A673 (cell line): Measurements from ENCODE around the gene TEX44. TPM values are rescaled to one million over a fixed set of nuclear protein-coding genes. Genes with fewer than 3 reads are reported as not detected.

Experiments
- BruUV-seq: library from RNA; stranded (reverse); fragments of 400-500 nt; replicated peaks from 2 replicates; lab custom pipeline; 2021; lab: Mats Ljungman, UMichigan
- CTCF ChIA-PET: fragments of 300-600 bp; sonication (Branson Sonifier 250); formaldehyde crosslinking; loops from one replicate; lab custom pipeline; 2022; ENCODE audit warnings: antibody characterized with exemption; lab: Charles Lee
- POLR2A ChIA-PET: fragments of 300-600 bp; sonication (Branson Sonifier 250); formaldehyde crosslinking; loops from one replicate; lab custom pipeline; 2022; ENCODE audit warnings: antibody characterized with exemption; ENCODE audit not compliant: low non-redundant PET; lab: Charles Lee
- DNase-seq: peaks from one replicate; pipeline ENCODE4 v3.0.0-alpha.2; 2015; ENCODE audit warnings: low spot score
- H3K27ac ChIP-seq: fragments of 200-600 bp; sonication (generic); 2 replicates; pipeline ENCODE4 v1.5.1; 2016; ENCODE audit warnings: mixed run types, low read depth, mild to moderate bottlenecking, mixed read lengths, antibody characterized with exemption, low read length; ENCODE audit not compliant: poor library complexity, severe bottlenecking
- H3K27me3 ChIP-seq: fragments of 200-600 bp; sonication (generic); replicated peaks from 2 replicates; pipeline ENCODE4 v1.6.1; 2017; ENCODE audit warnings: mixed run types, low read depth, mild to moderate bottlenecking, mixed read lengths, antibody characterized with exemption, low read length; ENCODE audit not compliant: insufficient read depth, poor library complexity
- H3K36me3 ChIP-seq: fragments of 200-600 bp; sonication (generic); 2 replicates; pipeline ENCODE4 v1.6.1; 2016; ENCODE audit warnings: mixed run types, mild to moderate bottlenecking, mixed read lengths, antibody characterized with exemption, low read length; ENCODE audit not compliant: insufficient read depth, poor library complexity, severe bottlenecking
- H3K4me1 ChIP-seq: fragments of 200-600 bp; sonication (generic); 2 replicates; pipeline ENCODE4 v1.6.1; 2017; ENCODE audit warnings: mixed run types, mild to moderate bottlenecking, mixed read lengths, antibody characterized with exemption, low read length; ENCODE audit not compliant: insufficient read depth, poor library complexity, severe bottlenecking
- H3K4me3 ChIP-seq: fragments of 200-600 bp; sonication (generic); 2 replicates; pipeline ENCODE4 v1.5.1; 2016; ENCODE audit warnings: low read depth, mixed run types, mild to moderate bottlenecking, mixed read lengths, low read length; ENCODE audit not compliant: poor library complexity, severe bottlenecking
- H3K9me3 ChIP-seq: fragments of 200-600 bp; sonication (generic); 2 replicates; pipeline ENCODE4 v1.6.1; 2016; ENCODE audit warnings: mixed run types, low read depth, mild to moderate bottlenecking, mixed read lengths, antibody characterized with exemption, low read length; ENCODE audit not compliant: poor library complexity, severe bottlenecking
- CTCF ChIP-seq: fragments of 300-800, 200-600 bp; sonication (generic); conservative IDR thresholded peaks from 2 replicates; pipeline ENCODE4 v1.5.1; 2017; ENCODE audit warnings: low read depth, mild to moderate bottlenecking, antibody characterized with exemption, low read length, moderate library complexity, mixed read lengths
- EZH2 ChIP-seq: fragments of 200-600 bp; sonication (generic); IDR thresholded peaks from 2 replicates; pipeline ENCODE4 v1.6.1; 2017; ENCODE audit warnings: borderline replicate concordance, low read depth, mild to moderate bottlenecking, mixed read lengths, antibody characterized with exemption, low read length; ENCODE audit not compliant: poor library complexity, severe bottlenecking
- intact Hi-C: fragments of 100-400 bp; cut with micrococcal nuclease; formaldehyde crosslinking; loops from one replicate; pipeline ENCODE4 v1.10.0; 2022; ENCODE audit not compliant: unreplicated experiment
- total RNA-seq: library from RNA; stranded (reverse); gene quantifications from 2 replicates; pipeline ENCODE4 v1.2.3, GENCODE V29; 2021

The TEX44 gene
- total RNA-seq, 1 experiment from 2014 or later, result not detected

- Histone ChIP-seq H3K27me3 (no peaks in the 10 kb centered on the region), H3K36me3 (no peaks in the 10 kb centered on the region), H3K9me3 (no peaks in the 10 kb centered on the region), H3K27ac (no peak overlapping the region), H3K4me1 (peaks cover 27% of the 10 kb centered on the region), H3K4me3 (no peak overlapping the region)
- DNase-seq, result peak; percentile 88
- TF ChIP-seq CTCF (peak; percentile 97), EZH2 (no peak)
- CTCF ChIA-PET, result interaction anchor here (0.6 to 1.9 kb wide), 6 partner anchors 10 to 65 kb away, joined by 3 to 11 read pairs (median 6); no protein-coding TSS in a partner anchor
- intact Hi-C loops, result loop anchor here (1.0 to 5.0 kb wide), 3 partner anchors 62 to 170 kb away; partner anchors contain the start of gene PDE6D
- POLR2A ChIA-PET, result no interaction called here
- BruUV-seq, result no TSS peak
Observed at GRCh38 chr2:231612456-231613330, 20.0 kb downstream of the TEX44 start.

- DNase-seq, result no peak
Observed at GRCh38 chr2:231613331-231613662, 20.6 kb downstream of the TEX44 start.

More at GRCh38 chr2:231613331-231613662, 20.6 kb downstream of the TEX44 start:
- H3K27me3 ChIP-seq, result no peaks in the 10 kb centered on the region
- intact Hi-C loops, result loop anchor here (5.0 kb wide), 1 partner anchor 169 kb away; the partner anchor contains the start of gene PDE6D
- H3K27ac ChIP-seq, result no peak overlapping the region
- ChIA-PET CTCF (interaction anchor here (1.6 to 1.7 kb wide), 2 partner anchors 12 to 64 kb away, joined by 3 to 11 read pairs; no protein-coding TSS in a partner anchor), POLR2A (no interaction called here)
- H3K9me3 ChIP-seq, result no peaks in the 10 kb centered on the region
- BruUV-seq, result no TSS peak
- H3K4me3 ChIP-seq, result no peak overlapping the region
- no peak for TF ChIP-seq CTCF
- TF ChIP-seq EZH2, result no peak
- peaks cover 27% of the 10 kb centered on the region for H3K4me1 ChIP-seq
- H3K36me3 ChIP-seq, result no peaks in the 10 kb centered on the region
